ENCODE data around the gene PDXDC1. TPM values are rescaled to one million over a fixed set of nuclear protein-coding genes. Genes with fewer than 3 reads are reported as not detected.
A peak's percentile ranks its signal among the peaks of the same experiment; 100 is the strongest.

The PDXDC1 gene
- total and polyA plus RNA-seq, 9 of the 15 experiments (the other 6 are each of a cell fraction or from before 2014, with no cell fraction given): 5.1 to 95.4 (median 45.8) TPM

- H3K4me1 ChIP-seq (replicated peaks in 1 of 2; ENCODE audit: control insufficient read depth in 2 of 2, insufficient read depth in 2 of 2, low read length in 2 of 2): no peaks in the 10 kb centered on the region; a peak in 1 of 5 replicates
- intact Hi-C loops (cut with micrococcal nuclease) (no loop called here), in situ Hi-C loops (cut with MboI) (no loop called here)
- H3K9ac ChIP-seq (ENCODE audit: insufficient read depth in 1 of 2, low read depth in 2 of 2, low read length in 2 of 2): no peak overlapping the region
- ATAC-seq (no peak), FAIRE-seq (no peak), DNase-seq (ENCODE audit: extremely low read depth in 1 of 4, low spot score in 3 of 4) (no peak)
- POLR2A ChIA-PET: no interaction called here
- TF ChIP-seq FOS (IDR thresholded peaks at IDR 0.05; ENCODE audit: extremely low read depth, insufficient read length) (no peak), ZBTB33 (CRISPR knock-in tag; IDR thresholded peaks at IDR 0.05) (peak; percentile 49; the same call in 1 of the 2 replicates), RNF2 (IDR thresholded peaks at IDR 0.05) (no peak)
- H3K9me3 ChIP-seq (replicated peaks; ENCODE audit: control insufficient read depth, insufficient read depth, low read depth, low read length): no peaks in the 10 kb centered on the region
- 80% methylated on average over 15 of the region's 15 CpGs for WGBS (ENCODE audit: insufficient coverage, low coverage, missing lambda C conversion rate)
- no TSS peak for BruUV-seq (replicated peaks)
- no peaks in the 10 kb centered on the region for H3K79me2 ChIP-seq (ENCODE audit: control insufficient read depth, insufficient read depth, low read length)
- no peak overlapping the region for H2AFZ ChIP-seq (ENCODE audit: low read depth, low read length)
- H3K27ac ChIP-seq (ENCODE audit: extremely low read depth, low read depth, low read length): no peak overlapping the region
- peaks cover 90% of the 10 kb centered on the region; the same call in 2 of the 3 replicates for H3K36me3 ChIP-seq (ENCODE audit: control insufficient read depth, insufficient read depth, low read length)
- 0 out of 2 replicates have a peak, but pooled peaks cover 6% of the 10 kb centered on the region for H4K20me1 ChIP-seq (replicated peaks; ENCODE audit: control insufficient read depth, insufficient read depth, low read length)
- CTCF ChIA-PET (ENCODE audit: low intra/inter-chr PET ratio): no interaction called here
- H3K9me1 ChIP-seq (ENCODE audit: control insufficient read depth, insufficient read depth, low read length): no peaks in the 10 kb centered on the region
- no peak overlapping the region for H3K4me3 ChIP-seq
- H3K4me2 ChIP-seq (ENCODE audit: insufficient read depth, low read length): no peak overlapping the region
- no peaks in the 10 kb centered on the region for H3K27me3 ChIP-seq (ENCODE audit: control insufficient read depth in 2 of 2, insufficient read depth in 2 of 2, low read length in 2 of 2)
Observed at GRCh38 chr16:15035163-15035729, 60.4 kb downstream of the PDXDC1 start.

Data from K562 (cell line).